HepG2 (cell line): ENCODE measurements around the gene RANGRF. TPM values are rescaled to one million over a fixed set of nuclear protein-coding genes. Genes with fewer than 3 reads are reported as not detected.

Experiments used
- BCL6 ChIP-seq: IDR thresholded peaks from 2 replicates; pipeline ENCODE4 v1.6.1; 2016; ENCODE audit warnings: missing genetic modification reagents, missing compliant biosample characterization
- CEBPG ChIP-seq: IDR thresholded peaks from 2 replicates; pipeline ENCODE4 v1.6.1; 2016
- EEA1 ChIP-seq: sonication (generic); formaldehyde crosslinking; IDR thresholded peaks from 2 replicates; pipeline ENCODE4 v1.5.1; 2020; ENCODE audit warnings: mild to moderate bottlenecking, missing genetic modification reagents, borderline replicate concordance
- EHMT2 ChIP-seq: fragments of 200-600 bp; sonication (generic); IDR thresholded peaks from 2 replicates; pipeline ENCODE4 v1.7.0; 2017; ENCODE audit warnings: antibody characterized with exemption, low read depth, low read length, borderline replicate concordance
- ELF4 ChIP-seq: sonication (generic); formaldehyde crosslinking; IDR thresholded peaks from 2 replicates; pipeline ENCODE4 v1.5.0; 2020; ENCODE audit warnings: missing genetic modification reagents, mild to moderate bottlenecking, moderate library complexity, borderline replicate concordance
- FOSL2 ChIP-seq: sonication (generic); formaldehyde crosslinking; IDR thresholded peaks from 2 replicates; pipeline ENCODE4 v1.4.0; 2020; ENCODE audit warnings: missing genetic modification reagents
- FOXA1 ChIP-seq, 2 experiments: fragments of 450-650 bp in 1 of 2; sonication (generic) in 1 of 2; formaldehyde crosslinking in 1 of 2; IDR thresholded peaks; 2 replicates each; pipeline versions ENCODE4 v1.4.0 to v1.6.1; 2016 to 2020; ENCODE audit warnings: missing genetic modification reagents in 1 of 2
- FOXO1 ChIP-seq: sonication (generic); formaldehyde crosslinking; IDR thresholded peaks from 2 replicates; pipeline ENCODE4 v1.4.0; 2020; ENCODE audit warnings: missing genetic modification reagents
- GATA4 ChIP-seq: sonication (generic); IDR thresholded peaks from 2 replicates; pipeline ENCODE4 v1.6.1; 2016; ENCODE audit warnings: antibody characterized with exemption, low read depth, borderline replicate concordance
- HOXD1 ChIP-seq: sonication (generic); formaldehyde crosslinking; IDR thresholded peaks from 2 replicates; pipeline ENCODE4 v1.5.0; 2020; ENCODE audit warnings: missing genetic modification reagents
- IKZF1 ChIP-seq: fragments of 450-650 bp; IDR thresholded peaks from 2 replicates; pipeline ENCODE4 v1.7.1; 2016
- NCOA5 ChIP-seq: sonication (generic); formaldehyde crosslinking; IDR thresholded peaks from 2 replicates; pipeline ENCODE4 v1.4.0; 2020; ENCODE audit warnings: missing genetic modification reagents
- NR2C2 ChIP-seq: sonication (generic); formaldehyde crosslinking; IDR thresholded peaks from 2 replicates; pipeline ENCODE4 v1.4.0; 2020; ENCODE audit warnings: missing genetic modification reagents, mild to moderate bottlenecking, moderate library complexity, borderline replicate concordance
- PHF21A ChIP-seq: sonication (generic); formaldehyde crosslinking; IDR thresholded peaks from 2 replicates; pipeline ENCODE4 v1.5.0; 2020; ENCODE audit warnings: mild to moderate bottlenecking, missing genetic modification reagents
- RAD51 ChIP-seq: fragments of 450-650 bp; IDR thresholded peaks from 2 replicates; pipeline ENCODE4 v1.6.1; 2016; ENCODE audit warnings: borderline replicate concordance
- RARA ChIP-seq: IDR thresholded peaks from 2 replicates; pipeline ENCODE4 v1.6.1; 2016; ENCODE audit warnings: missing genetic modification reagents, missing compliant biosample characterization
- SOX13 ChIP-seq, 3 experiments: fragments of 450-650 bp in 1 of 3; sonication (generic) in 1 of 3; formaldehyde crosslinking in 1 of 3; IDR thresholded peaks in 2 of 3; conservative IDR thresholded peaks in 1 of 3; 2 replicates each; pipeline versions ENCODE4 v1.5.0 to v1.6.1; 2016 to 2020; ENCODE audit warnings: antibody characterized with exemption in 1 of 3, mild to moderate bottlenecking in 1 of 3, missing compliant biosample characterization in 1 of 3, missing genetic modification reagents in 1 of 3, moderate library complexity in 1 of 3
- SP140L ChIP-seq: sonication (generic); formaldehyde crosslinking; IDR thresholded peaks from 2 replicates; pipeline ENCODE4 v1.4.0; 2020; ENCODE audit warnings: missing genetic modification reagents, borderline replicate concordance
- SRSF9 ChIP-seq: fragments of 200-400 bp; formaldehyde crosslinking; IDR thresholded peaks from 2 replicates; pipeline ENCODE4 v1.6.1; 2018; ENCODE audit warnings: borderline replicate concordance, mild to moderate bottlenecking, low read depth, low read length; ENCODE audit not compliant: insufficient read depth, poor library complexity, severe bottlenecking
- TP53 ChIP-seq: sonication (generic); formaldehyde crosslinking; conservative IDR thresholded peaks from 2 replicates; pipeline ENCODE4 v1.4.0; 2020; ENCODE audit warnings: missing genetic modification reagents
- ZNF33B ChIP-seq: sonication (generic); formaldehyde crosslinking; IDR thresholded peaks from 2 replicates; pipeline ENCODE4 v1.5.1; 2020; ENCODE audit warnings: mild to moderate bottlenecking, missing genetic modification reagents
- ZNF562 ChIP-seq: sonication (generic); formaldehyde crosslinking; IDR thresholded peaks from 2 replicates; pipeline ENCODE4 v1.8.0; 2022; ENCODE audit warnings: missing genetic modification reagents, borderline replicate concordance
- ZNF567 ChIP-seq: sonication (generic); formaldehyde crosslinking; IDR thresholded peaks from 2 replicates; pipeline ENCODE4 v1.8.1; 2023; ENCODE audit warnings: mild to moderate bottlenecking, missing genetic modification reagents, borderline replicate concordance
- ZNF674 ChIP-seq: sonication (generic); formaldehyde crosslinking; IDR thresholded peaks from 2 replicates; pipeline ENCODE4 v1.5.0; 2020; ENCODE audit warnings: low read depth, mild to moderate bottlenecking, missing genetic modification reagents
- ZNF703 ChIP-seq: sonication (generic); formaldehyde crosslinking; IDR thresholded peaks from 2 replicates; pipeline ENCODE4 v1.5.1; 2020; ENCODE audit warnings: missing genetic modification reagents, mild to moderate bottlenecking, moderate library complexity, borderline replicate concordance
- ZNF782 ChIP-seq: sonication (generic); formaldehyde crosslinking; IDR thresholded peaks from 2 replicates; pipeline ENCODE4 v1.4.0; 2020; ENCODE audit warnings: missing genetic modification reagents, mild to moderate bottlenecking, borderline replicate concordance
- ZNF83 ChIP-seq: sonication (generic); formaldehyde crosslinking; IDR thresholded peaks from 2 replicates; pipeline ENCODE4 v1.4.0; 2020; ENCODE audit warnings: missing genetic modification reagents, mild to moderate bottlenecking, borderline replicate concordance
- polyA plus RNA-seq, 8 experiments: library from polyadenylated mRNA; depleted of rRNA in 3 of 8; stranded (reverse) in 7 of 8; unstranded in 1 of 8; fragments of >200 nt; fragmentation: Illumina TruSeq in 4 of 8; extraction: Trizol in 4 of 8; gene quantifications; 2 replicates each; pipeline versions ENCODE4 v1.2.1 to v1.2.3, GENCODE V29; 2011 to 2016; ENCODE audit warnings: low read depth in 4 of 8, missing spikeins in 1 of 8, mixed read lengths in 1 of 8; ENCODE audit not compliant: insufficient read depth in 1 of 8
- total RNA-seq, 5 experiments: library from RNA; depleted of rRNA; stranded (reverse); fragments of >200 nt; fragmentation: Illumina TruSeq; extraction: Trizol; gene quantifications; 2 replicates each; pipeline ENCODE4 v1.2.3, GENCODE V29; 2016; ENCODE audit warnings: low read depth in 1 of 5
- TF ChIP-seq, protein P1 (sequence below): sonication (generic); formaldehyde crosslinking; IDR thresholded peaks from 2 replicates; pipeline ENCODE4 v1.4.0; 2020; ENCODE audit warnings: missing genetic modification reagents, borderline replicate concordance
- TF ChIP-seq, protein P2 (sequence below): sonication (generic); formaldehyde crosslinking; IDR thresholded peaks from 2 replicates; pipeline ENCODE4 v1.8.1; 2022; ENCODE audit warnings: mild to moderate bottlenecking, missing genetic modification reagents

RANGRF gene
- total and polyA plus RNA-seq, 2 of the 13 experiments (the other 11 are each of a cell fraction or from before 2014, with no cell fraction given), result 18.6 to 40.7 TPM

DNA sequence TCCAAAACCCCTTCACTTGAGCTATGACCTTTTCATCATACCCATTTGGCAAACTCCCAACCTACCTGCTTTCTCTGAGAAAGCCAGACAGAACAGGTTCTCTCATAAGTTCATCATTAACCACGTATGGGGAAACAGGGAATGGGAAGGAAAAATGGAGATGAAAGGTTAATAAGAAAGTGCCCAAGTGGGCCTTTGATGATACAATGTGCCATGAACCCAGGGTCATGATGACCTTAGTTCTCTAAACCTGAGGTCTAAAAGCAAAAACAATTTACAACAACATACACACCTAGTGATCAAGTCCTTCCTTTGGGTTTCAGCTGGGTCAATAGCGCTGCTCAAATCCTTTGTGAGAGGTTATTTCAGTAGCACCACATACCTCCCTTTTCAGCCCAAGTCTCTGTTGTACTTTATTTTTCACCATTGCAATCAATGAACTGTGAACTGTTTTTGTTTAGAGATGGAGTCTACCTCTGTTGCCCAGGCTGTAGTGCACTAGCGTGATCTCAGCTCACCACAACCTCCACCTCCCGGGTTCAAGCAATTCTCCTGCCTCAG lies 14.5 kb upstream of the RANGRF start (continued):
- TF ChIP-seq FOXA1 (IDR thresholded peaks at IDR 0.05), result no peak
- peak; percentile 70 for TF ChIP-seq FOXA1 (CRISPR knock-in tag; IDR thresholded peaks at IDR 0.05)
- TF ChIP-seq SP140L (CRISPR knock-in tag), result no peak
- TF ChIP-seq ZNF33B (CRISPR knock-in tag), result no peak
- peak; percentile 48; the same call in 1 of the 2 replicates for TF ChIP-seq GATA4
- no peak; the same call in 1 of the 2 replicates for TF ChIP-seq TP53
- no peak for TF ChIP-seq ZNF674 (CRISPR knock-in tag)
- TF ChIP-seq IKZF1, result no peak
- peak; percentile 73 for TF ChIP-seq PHF21A
- TF ChIP-seq ZNF83 (CRISPR knock-in tag), result no peak
- peak; percentile 49; the same call in 1 of the 2 replicates for TF ChIP-seq SOX13 (IDR thresholded peaks at IDR 0.05)
- TF ChIP-seq SOX13 (CRISPR knock-in tag; conservative IDR thresholded peaks at IDR 0.05 in 1 of 2, IDR thresholded peaks at IDR 0.05 in 1 of 2), result peak in 1 of 2 experiments; percentile 94; a peak in 2 of 4 replicates
- no peak; the same call in 1 of the 2 replicates for TF ChIP-seq HOXD1
- 0 out of 2 replicates have a peak, but pooled peaks have one; percentile 15 for TF ChIP-seq NCOA5 (CRISPR knock-in tag)
- peak; percentile 97 for TF ChIP-seq RARA (CRISPR knock-in tag)
- TF ChIP-seq CEBPG (CRISPR knock-in tag), result peak; percentile 75
- TF ChIP-seq FOSL2 (CRISPR knock-in tag), result peak; percentile 45
- no peak for TF ChIP-seq EHMT2
- TF ChIP-seq, protein P1, sequence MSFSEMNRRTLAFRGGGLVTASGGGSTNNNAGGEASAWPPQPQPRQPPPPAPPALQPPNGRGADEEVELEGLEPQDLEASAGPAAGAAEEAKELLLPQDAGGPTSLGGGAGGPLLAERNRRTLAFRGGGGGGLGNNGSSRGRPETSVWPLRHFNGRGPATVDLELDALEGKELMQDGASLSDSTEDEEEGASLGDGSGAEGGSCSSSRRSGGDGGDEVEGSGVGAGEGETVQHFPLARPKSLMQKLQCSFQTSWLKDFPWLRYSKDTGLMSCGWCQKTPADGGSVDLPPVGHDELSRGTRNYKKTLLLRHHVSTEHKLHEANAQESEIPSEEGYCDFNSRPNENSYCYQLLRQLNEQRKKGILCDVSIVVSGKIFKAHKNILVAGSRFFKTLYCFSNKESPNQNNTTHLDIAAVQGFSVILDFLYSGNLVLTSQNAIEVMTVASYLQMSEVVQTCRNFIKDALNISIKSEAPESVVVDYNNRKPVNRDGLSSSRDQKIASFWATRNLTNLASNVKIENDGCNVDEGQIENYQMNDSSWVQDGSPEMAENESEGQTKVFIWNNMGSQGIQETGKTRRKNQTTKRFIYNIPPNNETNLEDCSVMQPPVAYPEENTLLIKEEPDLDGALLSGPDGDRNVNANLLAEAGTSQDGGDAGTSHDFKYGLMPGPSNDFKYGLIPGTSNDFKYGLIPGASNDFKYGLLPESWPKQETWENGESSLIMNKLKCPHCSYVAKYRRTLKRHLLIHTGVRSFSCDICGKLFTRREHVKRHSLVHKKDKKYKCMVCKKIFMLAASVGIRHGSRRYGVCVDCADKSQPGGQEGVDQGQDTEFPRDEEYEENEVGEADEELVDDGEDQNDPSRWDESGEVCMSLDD (CRISPR knock-in tag), result no peak
- no peak for TF ChIP-seq ELF4 (CRISPR knock-in tag)
- no peak for TF ChIP-seq ZNF703
- TF ChIP-seq ZNF782 (CRISPR knock-in tag), result no peak
- peak; percentile 85 for TF ChIP-seq BCL6 (CRISPR knock-in tag)
- no peak for TF ChIP-seq RAD51
- no peak for TF ChIP-seq SRSF9
- peak; percentile 88 for TF ChIP-seq FOXO1 (CRISPR knock-in tag)
- no peak for TF ChIP-seq EEA1
- no peak for TF ChIP-seq ZNF562 (CRISPR knock-in tag)
- TF ChIP-seq ZNF567 (CRISPR knock-in tag), result no peak
- TF ChIP-seq NR2C2, result peak; percentile 80
- TF ChIP-seq, protein P2, sequence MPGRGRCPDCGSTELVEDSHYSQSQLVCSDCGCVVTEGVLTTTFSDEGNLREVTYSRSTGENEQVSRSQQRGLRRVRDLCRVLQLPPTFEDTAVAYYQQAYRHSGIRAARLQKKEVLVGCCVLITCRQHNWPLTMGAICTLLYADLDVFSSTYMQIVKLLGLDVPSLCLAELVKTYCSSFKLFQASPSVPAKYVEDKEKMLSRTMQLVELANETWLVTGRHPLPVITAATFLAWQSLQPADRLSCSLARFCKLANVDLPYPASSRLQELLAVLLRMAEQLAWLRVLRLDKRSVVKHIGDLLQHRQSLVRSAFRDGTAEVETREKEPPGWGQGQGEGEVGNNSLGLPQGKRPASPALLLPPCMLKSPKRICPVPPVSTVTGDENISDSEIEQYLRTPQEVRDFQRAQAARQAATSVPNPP (CRISPR knock-in tag), result no peak
